ENCODE results near the gene RAB7A.

DNA sequence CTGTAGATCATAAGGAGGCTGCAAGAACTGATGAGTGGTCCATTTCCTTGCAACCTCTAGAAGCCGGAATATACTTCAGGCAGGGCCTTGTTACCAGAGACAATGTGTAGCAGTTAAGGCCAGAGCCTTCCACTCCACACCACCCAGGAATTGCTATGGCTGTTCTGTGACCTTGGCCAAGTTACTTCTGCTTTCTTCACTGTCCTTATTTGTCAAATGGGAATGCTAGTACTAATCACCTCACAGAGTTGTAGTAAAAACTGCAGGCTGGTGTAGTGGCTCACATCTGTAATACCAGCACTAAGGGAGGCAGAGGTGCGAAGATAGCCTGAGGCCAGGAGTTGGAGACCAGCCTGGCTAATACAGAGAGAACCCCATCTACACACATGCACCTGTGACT is 46.6 kb upstream of the RAB7A start:
- TF ChIP-seq, protein P1, sequence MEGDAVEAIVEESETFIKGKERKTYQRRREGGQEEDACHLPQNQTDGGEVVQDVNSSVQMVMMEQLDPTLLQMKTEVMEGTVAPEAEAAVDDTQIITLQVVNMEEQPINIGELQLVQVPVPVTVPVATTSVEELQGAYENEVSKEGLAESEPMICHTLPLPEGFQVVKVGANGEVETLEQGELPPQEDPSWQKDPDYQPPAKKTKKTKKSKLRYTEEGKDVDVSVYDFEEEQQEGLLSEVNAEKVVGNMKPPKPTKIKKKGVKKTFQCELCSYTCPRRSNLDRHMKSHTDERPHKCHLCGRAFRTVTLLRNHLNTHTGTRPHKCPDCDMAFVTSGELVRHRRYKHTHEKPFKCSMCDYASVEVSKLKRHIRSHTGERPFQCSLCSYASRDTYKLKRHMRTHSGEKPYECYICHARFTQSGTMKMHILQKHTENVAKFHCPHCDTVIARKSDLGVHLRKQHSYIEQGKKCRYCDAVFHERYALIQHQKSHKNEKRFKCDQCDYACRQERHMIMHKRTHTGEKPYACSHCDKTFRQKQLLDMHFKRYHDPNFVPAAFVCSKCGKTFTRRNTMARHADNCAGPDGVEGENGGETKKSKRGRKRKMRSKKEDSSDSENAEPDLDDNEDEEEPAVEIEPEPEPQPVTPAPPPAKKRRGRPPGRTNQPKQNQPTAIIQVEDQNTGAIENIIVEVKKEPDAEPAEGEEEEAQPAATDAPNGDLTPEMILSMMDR (IDR thresholded peaks at IDR 0.05) = no peak
- TF ChIP-seq POLR2A (IDR thresholded peaks at IDR 0.05) = no peak
